Urothelium cell line (cell line): Measurements from ENCODE around the gene SLC27A6.
"Not testable (repeated sequence)": the region's sequence is repeated elsewhere in the genome, so short reads cannot be mapped to it uniquely, and the experiment has no call there.

Experiments
- DNase-seq: peaks from one replicate; pipeline ENCODE4 v3.0.0; 2011; ENCODE audit warnings: low spot score, mixed read lengths
- FAIRE-seq: peaks from 2 replicates; lab custom pipeline; 2011; peaks lifted over from hg19 to GRCh38; lab: Jason Lieb, UNC

The SLC27A6 gene

GRCh38 chr5:128965011-128965637 lies at the start of gene SLC27A6:
Gene SLC27A6, plus strand, starts transcription at chr5:128965488. Its CDS starts 650 bp downstream, at chr5:128966138.
- DNase-seq (peak; percentile 80), FAIRE-seq (peak; percentile 66)

- no peak for DNase-seq
- no peak for FAIRE-seq
These were observed 45.7 kb upstream of the SLC27A6 start for GRCh38 chr5:128919542-128919941.

GRCh38 chr5:128920345-128921215 lies 44.7 kb upstream of the SLC27A6 start:
- DNase-seq (peak; percentile 47), FAIRE-seq (no peak)

- no peak for FAIRE-seq
These were observed 41.0 kb upstream of the SLC27A6 start for GRCh38 chr5:128924299-128924698.

GRCh38 chr5:128925973-128926372 lies 39.3 kb upstream of the SLC27A6 start:
- no peak for FAIRE-seq
- no peak for DNase-seq

More at GRCh38 chr5:128924299-128924698, 41.0 kb upstream of the SLC27A6 start:
- no peak for DNase-seq

- no peak for DNase-seq
- no peak for FAIRE-seq
These were observed 37.6 kb upstream of the SLC27A6 start for GRCh38 chr5:128927644-128928043.

GRCh38 chr5:128932232-128932631 lies 33.1 kb upstream of the SLC27A6 start:
- not testable (repeated sequence) for FAIRE-seq, DNase-seq

GRCh38 chr5:128943100-128943499 lies 22.2 kb upstream of the SLC27A6 start:
- not testable (repeated sequence) for DNase-seq, FAIRE-seq

GRCh38 chr5:128949847-128950546 lies 15.3 kb upstream of the SLC27A6 start:
- no peak for DNase-seq
- FAIRE-seq = no peak

- FAIRE-seq, DNase-seq: not testable (repeated sequence)
These were observed 14.0 kb upstream of the SLC27A6 start for GRCh38 chr5:128951301-128951700.

GRCh38 chr5:128956164-128956563 lies 9.1 kb upstream of the SLC27A6 start:
- DNase-seq (no peak), FAIRE-seq (no peak)

- no peak for DNase-seq
- no peak for FAIRE-seq
These were observed 3.1 kb upstream of the SLC27A6 start for GRCh38 chr5:128962211-128962610.

- FAIRE-seq (no peak), DNase-seq (no peak)
These were observed 482 bp downstream of the SLC27A6 start for GRCh38 chr5:128965638-128966302.

GRCh38 chr5:128966375-128966774 lies 1.1 kb downstream of the SLC27A6 start:
- no peak for FAIRE-seq
- DNase-seq = no peak

- no peak for FAIRE-seq
- DNase-seq = no peak
These were observed 1.6 kb downstream of the SLC27A6 start for GRCh38 chr5:128966846-128967245.

GRCh38 chr5:128973244-128973643 lies 8.0 kb downstream of the SLC27A6 start:
- FAIRE-seq = no peak
- no peak for DNase-seq

- FAIRE-seq (no peak), DNase-seq (no peak)
These were observed 9.3 kb downstream of the SLC27A6 start for GRCh38 chr5:128974567-128974966.

- FAIRE-seq = peak; percentile 5
- no peak for DNase-seq
These were observed 14.5 kb downstream of the SLC27A6 start for GRCh38 chr5:128979761-128980160.

- FAIRE-seq (no peak), DNase-seq (no peak)
These were observed 15.6 kb downstream of the SLC27A6 start for GRCh38 chr5:128980917-128981316.

GRCh38 chr5:128984480-128984879 lies 19.2 kb downstream of the SLC27A6 start:
- no peak for DNase-seq
- FAIRE-seq = no peak

GRCh38 chr5:128988476-128988875 lies 23.2 kb downstream of the SLC27A6 start:
- FAIRE-seq = no peak

More at GRCh38 chr5:128988476-128988875, 23.2 kb downstream of the SLC27A6 start:
- DNase-seq = no peak
